K562 (cell line): Measurements from ENCODE around the gene NADK. TPM values are rescaled to one million over a fixed set of nuclear protein-coding genes. Genes with fewer than 3 reads are reported as not detected.

Experiments
- AFF1 ChIP-seq, 2 experiments: fragments of 450-650 bp; IDR thresholded peaks; 2 replicates each; pipeline ENCODE4 v1.6.1; 2018; ENCODE audit warnings: mild to moderate bottlenecking in 2 of 2, low read depth in 1 of 2; ENCODE audit not compliant: partially characterized antibody in 2 of 2
- BCL6 ChIP-seq: fragments of 250-450 bp; sonication (Bioruptor Pico); IDR thresholded peaks from 2 replicates; pipeline ENCODE4 v1.4.0; 2020
- CBX1 ChIP-seq: sonication (generic); IDR thresholded peaks from 2 replicates; pipeline ENCODE4 v1.6.1; 2016; ENCODE audit warnings: antibody characterized with exemption, low read depth, mild to moderate bottlenecking
- EP400 ChIP-seq: fragments of 450-650 bp; IDR thresholded peaks from 2 replicates; pipeline ENCODE4 v1.6.1; 2017; ENCODE audit warnings: antibody characterized with exemption, mild to moderate bottlenecking, moderate library complexity
- HDGF ChIP-seq: fragments of 450-650 bp; IDR thresholded peaks from 2 replicates; pipeline ENCODE4 v1.6.1; 2016
- HNRNPL ChIP-seq: fragments of 200-400 bp; formaldehyde crosslinking; IDR thresholded peaks from 2 replicates; pipeline ENCODE4 v1.6.1; 2017; ENCODE audit warnings: low read depth, mild to moderate bottlenecking, low read length
- IRF9 ChIP-seq: fragments of 450-650 bp; IDR thresholded peaks from 2 replicates; pipeline ENCODE4 v1.6.1; 2016; ENCODE audit warnings: missing biosample characterization, missing genetic modification characterization
- NFRKB ChIP-seq: fragments of 450-650 bp; IDR thresholded peaks from 2 replicates; pipeline ENCODE4 v1.6.1; 2016; ENCODE audit warnings: low read depth
- PCBP1 ChIP-seq: fragments of 200-400 bp; formaldehyde crosslinking; IDR thresholded peaks from 2 replicates; pipeline ENCODE4 v1.6.1; 2018; ENCODE audit warnings: mild to moderate bottlenecking, low read depth, low read length; ENCODE audit not compliant: poor library complexity, severe bottlenecking
- RBM22 ChIP-seq: fragments of 200-400 bp; formaldehyde crosslinking; IDR thresholded peaks from 2 replicates; pipeline ENCODE4 v1.6.1; 2018; ENCODE audit warnings: low read length, low read depth; ENCODE audit not compliant: poor library complexity, severe bottlenecking
- SLC30A9 ChIP-seq: fragments of 250-450 bp; sonication (Bioruptor Pico); IDR thresholded peaks from 2 replicates; pipeline ENCODE4 v1.8.0; 2022; ENCODE audit warnings: mild to moderate bottlenecking, moderate library complexity
- SMARCC2 ChIP-seq: fragments of 450-650 bp; IDR thresholded peaks from 2 replicates; pipeline ENCODE4 v1.6.1; 2017; ENCODE audit warnings: antibody characterized with exemption, moderate library complexity, mild to moderate bottlenecking, low read depth
- TAL1 ChIP-seq: fragments of 450-650 bp; IDR thresholded peaks from 2 replicates; pipeline ENCODE4 v1.6.1; 2016; ENCODE audit warnings: mild to moderate bottlenecking
- TGIF2 ChIP-seq: sonication (generic); formaldehyde crosslinking; IDR thresholded peaks from 2 replicates; pipeline ENCODE4 v1.8.1; 2022; ENCODE audit warnings: mild to moderate bottlenecking, missing genetic modification reagents, moderate library complexity
- ZBTB7A ChIP-seq: IDR thresholded peaks from 2 replicates; pipeline ENCODE4 v1.6.1; 2011; ENCODE audit warnings: low read depth, mild to moderate bottlenecking, low read length, moderate library complexity, borderline replicate concordance; ENCODE audit not compliant: control insufficient read depth
- ZNF584 ChIP-seq: fragments of 200-800 bp; sonication (Bioruptor generic); IDR thresholded peaks from 2 replicates; pipeline ENCODE4 v1.6.1; 2016; ENCODE audit warnings: low read depth, mild to moderate bottlenecking, missing genetic modification characterization, missing compliant biosample characterization
- ZNF717 ChIP-seq: fragments of 250-450 bp; sonication (Bioruptor Pico); IDR thresholded peaks from 2 replicates; pipeline ENCODE4 v1.5.0; 2021
- ZNF77 ChIP-seq: fragments of 250-450 bp; sonication (Bioruptor Pico); IDR thresholded peaks from 2 replicates; pipeline ENCODE4 v1.5.0; 2020
- polyA plus RNA-seq, 8 experiments: library from polyadenylated mRNA; depleted of rRNA in 4 of 8; stranded (reverse) in 5 of 8; unstranded in 3 of 8; fragments of >200 nt; fragmentation: Nextera tagmentation in 2 of 8; fragmentation: Illumina TruSeq in 1 of 8; extraction: Ambion mirVana in 2 of 8; extraction: Trizol in 1 of 8; gene quantifications; 2 replicates each; pipeline versions ENCODE4 v1.2.1 to v1.2.3, GENCODE V29; 2011 to 2014; ENCODE audit warnings: inconsistent platforms in 1 of 8, missing spikeins in 1 of 8
- total RNA-seq, 7 experiments: library from RNA; depleted of rRNA in 6 of 7; stranded (reverse); fragments of >200 nt in 6 of 7; fragmentation: Illumina TruSeq in 2 of 7; extraction: Trizol in 2 of 7; gene quantifications; 2 replicates each; pipeline versions ENCODE4 v1.2.1 to v1.2.3, GENCODE V29; 2011 to 2021; ENCODE audit warnings: low replicate concordance in 1 of 7

NADK gene
- total and polyA plus RNA-seq, 9 of the 15 experiments (the other 6 are each of a cell fraction or from before 2014, with no cell fraction given): 1.5 to 135 (median 75.1) TPM

- TF ChIP-seq BCL6 (CRISPR knock-in tag) (no peak), TAL1 (no peak), ZNF77 (CRISPR knock-in tag) (no peak), RBM22 (peak; percentile 89), HNRNPL (no peak), SLC30A9 (no peak), CBX1 (peak; percentile 51; the same call in 1 of the 2 replicates), ZBTB7A (peak; percentile 71), PCBP1 (no peak), IRF9 (tag) (no peak), ZNF717 (CRISPR knock-in tag) (no peak), AFF1 (IDR thresholded peaks at IDR 0.05; ENCODE audit: low read depth in 1 of 2, partially characterized antibody in 2 of 2) (no peak), SMARCC2 (no peak), HDGF (no peak), ZNF584 (peak; percentile 49; the same call in 1 of the 2 replicates), TGIF2 (peak; percentile 94), EP400 (peak; percentile 83), NFRKB (no peak)
Observed at GRCh38 chr1:1778663-1779319, 521 bp upstream of the NADK start (continued).
